Cardiac muscle cell (in vitro differentiated cells and primary cell): ENCODE data around the gene TMEM259. TPM values are rescaled to one million over a fixed set of nuclear protein-coding genes. Genes with fewer than 3 reads are reported as not detected.

Experiments
- DNase-seq, 2 donors: peaks; one replicate each; pipeline versions ENCODE4 v3.0.0 to v3.0.0-alpha.2; 2010 to 2017; ENCODE audit warnings: low read depth in 1 of 2, low spot score in 1 of 2
- H3K27ac ChIP-seq: fragments of 200-600 bp; sonication (generic); 2 replicates; pipeline ENCODE4 v1.5.1; 2016
- H3K27me3 ChIP-seq: fragments of 200-600 bp; sonication (generic); 2 replicates; pipeline ENCODE4 v1.6.0; 2016; ENCODE audit warnings: control low read depth
- H3K36me3 ChIP-seq: fragments of 200-600 bp; sonication (generic); 2 replicates; pipeline ENCODE4 v1.5.1; 2016; ENCODE audit warnings: control low read depth
- H3K4me1 ChIP-seq: fragments of 200-600 bp; sonication (generic); 2 replicates; pipeline ENCODE4 v1.8.1; 2017; ENCODE audit warnings: low read depth, mild to moderate bottlenecking, mixed run types
- H3K4me3 ChIP-seq: fragments of 200-600 bp; sonication (generic); 2 replicates; pipeline ENCODE4 v1.5.1; 2016; ENCODE audit warnings: mild to moderate bottlenecking
- H3K9me3 ChIP-seq: fragments of 200-600 bp; sonication (generic); 2 replicates; pipeline ENCODE4 v1.5.1; 2017; ENCODE audit warnings: low read depth, mild to moderate bottlenecking, control low read depth
- polyA plus RNA-seq: library from polyadenylated mRNA; unstranded; fragments of >200 nt; fragmentation: Nextera tagmentation; extraction: Ambion mirVana; gene quantifications from 2 replicates; pipeline ENCODE4 v1.2.1, GENCODE V29; 2016
- total RNA-seq: library from RNA; depleted of rRNA; stranded (reverse); fragments of >200 nt; gene quantifications from 2 replicates; pipeline ENCODE4 v1.2.3, GENCODE V29; 2016
- TF ChIP-seq, protein P1 (sequence below): IDR thresholded peaks from 2 replicates; pipeline ENCODE4 v1.5.1; 2012; ENCODE audit warnings: low read depth, mild to moderate bottlenecking, low read length

The TMEM259 gene
- total and polyA plus RNA-seq, 2 experiments from 2014 or later: 370 to 403 TPM

- Histone ChIP-seq H3K9me3 (no peaks in the 10 kb centered on the region), H3K36me3 (peaks cover 18% of the 10 kb centered on the region)
- DNase-seq: no peak
These were observed 7.7 kb downstream of the TMEM259 start for GRCh38 chr19:1013218-1013617.

DNA sequence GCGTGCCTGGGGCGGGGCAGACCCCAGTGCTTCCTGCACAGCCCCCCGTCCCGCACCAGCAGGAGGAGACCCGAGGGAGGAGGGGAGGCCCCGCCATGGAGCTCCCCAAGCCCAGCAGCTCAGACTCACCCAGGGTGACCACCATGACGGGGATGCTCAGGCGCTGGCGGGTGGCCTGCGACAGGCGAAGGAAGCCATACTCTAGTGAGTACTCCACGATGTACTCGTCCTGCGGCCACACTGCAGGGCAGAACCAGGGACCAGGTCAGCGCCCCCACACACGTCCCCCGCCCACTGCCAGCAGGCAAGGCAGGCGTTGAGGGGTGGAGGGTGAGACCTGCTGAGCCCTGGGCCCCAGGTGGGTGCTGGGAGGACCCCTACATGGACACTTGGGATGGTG, 8.6 kb downstream of the TMEM259 start:
- TF ChIP-seq, protein P1, sequence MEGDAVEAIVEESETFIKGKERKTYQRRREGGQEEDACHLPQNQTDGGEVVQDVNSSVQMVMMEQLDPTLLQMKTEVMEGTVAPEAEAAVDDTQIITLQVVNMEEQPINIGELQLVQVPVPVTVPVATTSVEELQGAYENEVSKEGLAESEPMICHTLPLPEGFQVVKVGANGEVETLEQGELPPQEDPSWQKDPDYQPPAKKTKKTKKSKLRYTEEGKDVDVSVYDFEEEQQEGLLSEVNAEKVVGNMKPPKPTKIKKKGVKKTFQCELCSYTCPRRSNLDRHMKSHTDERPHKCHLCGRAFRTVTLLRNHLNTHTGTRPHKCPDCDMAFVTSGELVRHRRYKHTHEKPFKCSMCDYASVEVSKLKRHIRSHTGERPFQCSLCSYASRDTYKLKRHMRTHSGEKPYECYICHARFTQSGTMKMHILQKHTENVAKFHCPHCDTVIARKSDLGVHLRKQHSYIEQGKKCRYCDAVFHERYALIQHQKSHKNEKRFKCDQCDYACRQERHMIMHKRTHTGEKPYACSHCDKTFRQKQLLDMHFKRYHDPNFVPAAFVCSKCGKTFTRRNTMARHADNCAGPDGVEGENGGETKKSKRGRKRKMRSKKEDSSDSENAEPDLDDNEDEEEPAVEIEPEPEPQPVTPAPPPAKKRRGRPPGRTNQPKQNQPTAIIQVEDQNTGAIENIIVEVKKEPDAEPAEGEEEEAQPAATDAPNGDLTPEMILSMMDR: no peak

More at GRCh38 chr19:1013218-1013617, 7.7 kb downstream of the TMEM259 start:
- Histone ChIP-seq H3K27ac (no peak overlapping the region), H3K27me3 (no peaks in the 10 kb centered on the region), H3K4me1 (peaks cover 21% of the 10 kb centered on the region), H3K4me3 (no peak overlapping the region)
- TF ChIP-seq, protein P1: no peak

GRCh38 chr19:1011831-1012333, 9.0 kb downstream of the TMEM259 start:
- H3K27ac ChIP-seq: no peak overlapping the region
- peaks cover 9% of the 10 kb centered on the region for H3K4me1 ChIP-seq
- no peak for DNase-seq
- H3K27me3 ChIP-seq: no peaks in the 10 kb centered on the region
- H3K36me3 ChIP-seq: peaks cover 18% of the 10 kb centered on the region
- TF ChIP-seq, protein P1: no peak
- no peak overlapping the region for H3K4me3 ChIP-seq
- H3K9me3 ChIP-seq: no peaks in the 10 kb centered on the region

More for the DNA sequence above, 8.6 kb downstream of the TMEM259 start:
- H3K4me3 ChIP-seq: no peak overlapping the region
- H3K4me1 ChIP-seq: peaks cover 14% of the 10 kb centered on the region
- H3K27me3 ChIP-seq: no peaks in the 10 kb centered on the region
- H3K9me3 ChIP-seq: no peaks in the 10 kb centered on the region
- DNase-seq: no peak
- no peak overlapping the region for H3K27ac ChIP-seq
- H3K36me3 ChIP-seq: peaks cover 18% of the 10 kb centered on the region

GRCh38 chr19:1010586-1011510, 10.1 kb downstream of the TMEM259 start:
- H3K9me3 ChIP-seq: no peaks in the 10 kb centered on the region
- TF ChIP-seq, protein P1: no peak
- no peak overlapping the region for H3K4me3 ChIP-seq
- peaks cover 18% of the 10 kb centered on the region for H3K36me3 ChIP-seq
- DNase-seq: no peak
- H3K27me3 ChIP-seq: no peaks in the 10 kb centered on the region
- H3K27ac ChIP-seq: no peak overlapping the region
- no peaks in the 10 kb centered on the region for H3K4me1 ChIP-seq

GRCh38 chr19:1009981-1010538, 10.9 kb downstream of the TMEM259 start:
- DNase-seq: no peak
- peaks cover 18% of the 10 kb centered on the region for H3K36me3 ChIP-seq
- H3K27ac ChIP-seq: no peak overlapping the region
- no peak overlapping the region for H3K4me3 ChIP-seq
- no peaks in the 10 kb centered on the region for H3K9me3 ChIP-seq
- H3K27me3 ChIP-seq: no peaks in the 10 kb centered on the region
- TF ChIP-seq, protein P1: no peak
- no peaks in the 10 kb centered on the region for H3K4me1 ChIP-seq
